Urothelium cell line (cell line): ENCODE measurements around the gene TIMELESS.

Source experiments
- DNase-seq: peaks from one replicate; pipeline ENCODE4 v3.0.0; 2011; ENCODE audit warnings: low spot score, mixed read lengths
- FAIRE-seq: peaks from 2 replicates; lab custom pipeline; 2011; peaks lifted over from hg19 to GRCh38; lab: Jason Lieb, UNC

TIMELESS gene

GRCh38 chr12:56373515-56373914 lies 75.7 kb downstream of the TIMELESS start:
- no peak for FAIRE-seq
- DNase-seq = no peak

- FAIRE-seq = no peak
Observed at GRCh38 chr12:56366948-56367347, 82.3 kb downstream of the TIMELESS start.

More at GRCh38 chr12:56366948-56367347, 82.3 kb downstream of the TIMELESS start:
- no peak for DNase-seq
